ENCODE data around the gene OR51A4.

DNA sequence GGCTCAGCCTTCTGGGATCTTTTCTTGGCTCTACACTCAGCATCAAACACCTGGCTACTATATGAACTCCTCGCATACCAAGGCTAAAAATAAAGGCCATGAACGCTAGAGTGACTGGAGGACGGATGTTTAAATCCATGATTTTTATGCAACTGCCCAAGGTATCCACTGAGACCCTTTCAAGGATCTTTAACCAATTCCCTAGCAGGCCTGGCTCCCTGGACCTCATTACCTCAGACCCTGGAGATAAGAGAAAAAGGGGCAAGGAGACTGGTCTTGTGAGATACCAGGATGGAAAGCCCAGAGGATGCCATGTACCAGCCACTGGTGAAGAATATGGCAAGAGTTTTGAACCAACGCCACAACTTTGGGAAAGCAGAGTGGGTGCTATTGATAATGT, 28.2 kb downstream of the OR51A4 start, which contains the start of gene OR51G2:
- TF ChIP-seq ZNF274 (IDR thresholded peaks at IDR 0.05; ENCODE audit: low read depth, low read length): no peak
- TF ChIP-seq YY1 (IDR thresholded peaks at IDR 0.05; ENCODE audit: insufficient read depth, insufficient read length): no peak
